MM.1S (cell line): Measurements from ENCODE around the gene PNPLA7.
"Not testable (repeated sequence)": the region's sequence is repeated elsewhere in the genome, so short reads cannot be mapped to it uniquely, and the experiment has no call there.

Source experiments
- DNase-seq: peaks from one replicate; pipeline ENCODE4 v3.0.0-alpha.2; 2015
- H2AFZ ChIP-seq: fragments of 300-600 bp; sonication (generic); 2 replicates; pipeline ENCODE4 v1.6.0; 2016; ENCODE audit warnings: antibody characterized with exemption, low read length
- H3F3A ChIP-seq: fragments of 300-600 bp; sonication (generic); 2 replicates; pipeline ENCODE4 v1.6.1; 2016; ENCODE audit warnings: mild to moderate bottlenecking, antibody characterized with exemption, low read length, moderate library complexity, mixed read lengths; ENCODE audit not compliant: insufficient read depth
- H3K27ac ChIP-seq: fragments of 300-600 bp; sonication (generic); 2 replicates; pipeline ENCODE4 v1.5.1; 2016; ENCODE audit warnings: mild to moderate bottlenecking, low read length
- H3K27me3 ChIP-seq: fragments of 300-600 bp; sonication (generic); replicated peaks from 2 replicates; pipeline ENCODE4 v1.6.0; 2016; ENCODE audit warnings: low read length; ENCODE audit not compliant: insufficient read depth
- H3K36me3 ChIP-seq: fragments of 300-600 bp; sonication (generic); replicated peaks from 2 replicates; pipeline ENCODE4 v1.6.1; 2016; ENCODE audit warnings: mild to moderate bottlenecking, low read length, mixed read lengths; ENCODE audit not compliant: insufficient read depth
- H3K4me1 ChIP-seq: fragments of 300-600 bp; sonication (generic); 2 replicates; pipeline ENCODE4 v1.6.1; 2016; ENCODE audit warnings: low read length, mixed read lengths
- H3K4me2 ChIP-seq: fragments of 300-600 bp; sonication (generic); 2 replicates; pipeline ENCODE4 v1.6.0; 2016; ENCODE audit warnings: low read depth, low read length
- H3K4me3 ChIP-seq: fragments of 300-600 bp; sonication (generic); 2 replicates; pipeline ENCODE4 v1.5.1; 2016; ENCODE audit warnings: low read length, mixed read lengths
- H3K79me2 ChIP-seq: fragments of 300-600 bp; sonication (generic); 2 replicates; pipeline ENCODE4 v1.6.1; 2016; ENCODE audit warnings: mixed run types, low read length, mixed read lengths
- H3K9ac ChIP-seq: fragments of 300-600 bp; sonication (generic); 2 replicates; pipeline ENCODE4 v1.6.1; 2016; ENCODE audit warnings: low read length, mixed read lengths
- H3K9me2 ChIP-seq: fragments of 300-600 bp; sonication (generic); replicated peaks from 2 replicates; pipeline ENCODE4 v1.6.1; 2016; ENCODE audit warnings: mild to moderate bottlenecking, low read length, mixed read lengths; ENCODE audit not compliant: insufficient read depth
- H3K9me3 ChIP-seq: fragments of 300-600 bp; sonication (generic); replicated peaks from 2 replicates; pipeline ENCODE4 v1.6.1; 2016; ENCODE audit warnings: mild to moderate bottlenecking, low read length, mixed read lengths; ENCODE audit not compliant: insufficient read depth
- H4K20me1 ChIP-seq: fragments of 300-600 bp; sonication (generic); 2 replicates; pipeline ENCODE4 v1.6.1; 2016; ENCODE audit warnings: mild to moderate bottlenecking, low read length, moderate library complexity, mixed read lengths; ENCODE audit not compliant: insufficient read depth
- CTCF ChIP-seq: fragments of 300-600 bp; sonication (generic); IDR thresholded peaks from 2 replicates; pipeline ENCODE4 v1.5.1; 2016; ENCODE audit warnings: antibody characterized with exemption, low read length, mixed read lengths
- EZH2 ChIP-seq: fragments of 300-600 bp; sonication (generic); optimal IDR thresholded peaks from 2 replicates; pipeline ENCODE3; 2017; ENCODE audit warnings: low read depth, mild to moderate bottlenecking, antibody characterized with exemption, low read length, mixed read lengths
- EZH2phosphoT487 ChIP-seq: fragments of 300-600 bp; sonication (generic); IDR thresholded peaks from 2 replicates; pipeline ENCODE4 v1.6.1; 2018; ENCODE audit warnings: antibody characterized with exemption, low read length

PNPLA7 gene

GRCh38 chr9:137411645-137412380 lies 138.4 kb downstream of the PNPLA7 start:
- Histone ChIP-seq H3K9ac (peak overlapping the region; percentile 28; the same call in 1 of the 2 replicates), H3K4me2 (peak overlapping the region; percentile 68), H3K9me2 (no peaks in the 10 kb centered on the region), H3K9me3 (no peaks in the 10 kb centered on the region), H3K27me3 (no peaks in the 10 kb centered on the region), H3K79me2 (peaks cover 5% of the 10 kb centered on the region; the same call in 1 of the 2 replicates), H2AFZ (peak overlapping the region; percentile 38; the same call in 1 of the 2 replicates), H3K4me3 (no peak overlapping the region; the same call in 1 of the 2 replicates), H3F3A (no peaks in the 10 kb centered on the region), H3K4me1 (no peaks in the 10 kb centered on the region; the same call in 1 of the 2 replicates), H3K36me3 (no peaks in the 10 kb centered on the region), H3K27ac (peak overlapping the region; percentile 37; the same call in 1 of the 2 replicates), H4K20me1 (no peaks in the 10 kb centered on the region)
- TF ChIP-seq CTCF (no peak), EZH2phosphoT487 (no peak), EZH2 (no peak)
- DNase-seq = peak; percentile 64

DNA sequence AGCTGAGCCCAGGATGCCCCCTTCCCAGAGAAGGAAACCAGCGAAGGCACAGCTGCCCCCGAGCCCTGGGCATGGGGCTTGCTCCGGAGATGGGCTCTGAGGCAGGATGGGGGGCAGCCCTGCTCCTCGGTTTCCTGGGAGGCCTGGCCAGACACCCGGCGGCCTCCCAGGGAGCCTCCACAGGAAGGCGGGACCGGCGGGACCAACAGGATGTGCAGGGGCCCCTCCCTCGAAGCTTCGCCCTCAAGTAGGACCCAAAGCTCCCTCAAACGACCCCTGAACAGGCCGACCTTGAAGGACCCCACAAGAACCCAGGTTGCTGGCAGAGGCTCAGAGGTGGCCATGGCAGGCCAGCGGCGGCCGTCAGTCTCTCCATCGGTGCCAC lies 138.9 kb downstream of the PNPLA7 start:
- H3K27ac ChIP-seq = no peak overlapping the region
- H3K27me3 ChIP-seq = no peaks in the 10 kb centered on the region
- H2AFZ ChIP-seq = no peak overlapping the region
- no peaks in the 10 kb centered on the region for H4K20me1 ChIP-seq
- no peaks in the 10 kb centered on the region for H3F3A ChIP-seq
- no peaks in the 10 kb centered on the region for H3K9me2 ChIP-seq
- H3K4me2 ChIP-seq = no peak overlapping the region
- no peaks in the 10 kb centered on the region for H3K9me3 ChIP-seq
- TF ChIP-seq CTCF = no peak
- TF ChIP-seq EZH2phosphoT487 = no peak
- TF ChIP-seq EZH2 = no peak
- H3K4me1 ChIP-seq = no peaks in the 10 kb centered on the region; the same call in 1 of the 2 replicates
- no peak overlapping the region for H3K4me3 ChIP-seq
- H3K79me2 ChIP-seq = no peaks in the 10 kb centered on the region
- DNase-seq = no peak
- H3K9ac ChIP-seq = no peak overlapping the region
- no peaks in the 10 kb centered on the region for H3K36me3 ChIP-seq

- Histone ChIP-seq H3K9me2 (no peaks in the 10 kb centered on the region), H3K79me2 (no peaks in the 10 kb centered on the region), H3K27ac (no peak overlapping the region), H3K4me2 (no peak overlapping the region), H3F3A (no peaks in the 10 kb centered on the region), H3K4me3 (no peak overlapping the region), H4K20me1 (no peaks in the 10 kb centered on the region), H3K9ac (no peak overlapping the region), H3K36me3 (no peaks in the 10 kb centered on the region), H3K27me3 (no peaks in the 10 kb centered on the region), H2AFZ (no peak overlapping the region), H3K4me1 (no peaks in the 10 kb centered on the region; the same call in 1 of the 2 replicates), H3K9me3 (no peaks in the 10 kb centered on the region)
- DNase-seq = no peak
- no peak for TF ChIP-seq CTCF
- TF ChIP-seq EZH2phosphoT487 = no peak
- no peak for TF ChIP-seq EZH2
Measured at GRCh38 chr9:137410891-137411249, 139.3 kb downstream of the PNPLA7 start.

GRCh38 chr9:137410236-137410890 lies 139.8 kb downstream of the PNPLA7 start:
- H3K27me3 ChIP-seq, H3K9me2 ChIP-seq, H3F3A ChIP-seq, H4K20me1 ChIP-seq, H3K9ac ChIP-seq, H3K4me1 ChIP-seq, H3K4me3 ChIP-seq, H3K4me2 ChIP-seq, H3K79me2 ChIP-seq, H3K27ac ChIP-seq, H3K9me3 ChIP-seq, H2AFZ ChIP-seq, DNase-seq, H3K36me3 ChIP-seq: not testable (repeated sequence)
